ENCODE measurements around the gene TOLLIP. TPM values are rescaled to one million over a fixed set of nuclear protein-coding genes. Genes with fewer than 3 reads are reported as not detected.

Gene TOLLIP
- total and polyA plus RNA-seq, 2 of the 4 experiments (the other 2 are of a cell fraction): 19.7 to 42.9 TPM

GRCh38 chr11:1285876-1286275, 23.6 kb downstream of the TOLLIP start:
- Histone ChIP-seq H2BK5ac (ENCODE audit: low read depth, low read length, poor library complexity, severe bottlenecking) (no peak overlapping the region), H2BK15ac (ENCODE audit: low read depth, low read length) (no peak overlapping the region), H4K8ac (ENCODE audit: low read depth in 2 of 2, low read length in 2 of 2) (no peak overlapping the region), H3K4me2 (ENCODE audit: low read depth, low read length) (no peak overlapping the region), H3K14ac (replicated peaks; ENCODE audit: low read depth, low read length) (no peak overlapping the region), H3K4ac (ENCODE audit: low read depth, low read length) (no peak overlapping the region), H2BK20ac (ENCODE audit: low read depth, low read length) (no peak overlapping the region), H3K4me1 (ENCODE audit: control insufficient read depth, insufficient read depth, low read length) (no peaks in the 10 kb centered on the region), H4K5ac (ENCODE audit: low read depth, low read length) (no peak overlapping the region), H3K18ac (ENCODE audit: low read depth, low read length) (no peak overlapping the region), H3K9ac (ENCODE audit: low read depth, low read length) (no peak overlapping the region), H3K27me3 (ENCODE audit: control insufficient read depth, insufficient read depth, low read length) (no peaks in the 10 kb centered on the region), H3K27ac (ENCODE audit: insufficient read depth, low read length) (no peak overlapping the region), H4K20me1 (ENCODE audit: insufficient read depth, low read length) (peaks cover 17% of the 10 kb centered on the region), H3K23ac (ENCODE audit: low read depth, low read length) (no peak overlapping the region), H2AK5ac (ENCODE audit: low read depth, low read length) (no peak overlapping the region), H3K4me3 (ENCODE audit: insufficient read depth, low read depth, low read length) (no peak overlapping the region), H3K9me3 (ENCODE audit: control insufficient read depth, insufficient read depth, low read length) (no peaks in the 10 kb centered on the region), H3K36me3 (ENCODE audit: control insufficient read depth, insufficient read depth, low read length) (peaks cover 65% of the 10 kb centered on the region), H4K91ac (ENCODE audit: insufficient read depth, low read depth, low read length) (no peak overlapping the region), H2AFZ (replicated peaks; ENCODE audit: low read length, poor library complexity) (no peak overlapping the region), H3K56ac (ENCODE audit: extremely low read depth, insufficient read depth, low read length) (no peak overlapping the region), H2BK120ac (ENCODE audit: low read depth, low read length) (no peak overlapping the region), H2AK9ac (replicated peaks; ENCODE audit: low read depth, low read length, poor library complexity) (no peak overlapping the region), H3K9me1 (ENCODE audit: insufficient read depth, low read length) (no peaks in the 10 kb centered on the region), H3K79me1 (ENCODE audit: low read depth in 1 of 2, low read length in 2 of 2) (peaks cover 3 to 21% of the 10 kb centered on the region in 2 experiments; a peak in 2 of 4 replicates)
- CTCF ChIA-PET: no interaction called here
- in situ Hi-C loops (cut with MboI; ENCODE audit: low sequenced_read_pairs) (no loop called here), intact Hi-C loops (cut with micrococcal nuclease) (no loop called here), dilution Hi-C loops (cut with HindIII; ENCODE audit: low sequenced_read_pairs, unreplicated experiment) (no loop called here)
- BruUV-seq (replicated peaks): no TSS peak
- no peak for ATAC-seq (ENCODE audit: low read depth)
- WGBS, 2 experiments (ENCODE audit: extremely low coverage in 2 of 2, insufficient read length in 1 of 2): 93% methylated on average over 10 of the region's 17 CpGs; no CpG with 5 or more reads in 1 of the 2 experiments
- TF ChIP-seq MAFK (IDR thresholded peaks at IDR 0.05; ENCODE audit: low read depth, low read length) (no peak), CHD1 (IDR thresholded peaks at IDR 0.05; ENCODE audit: low read depth, low read length) (no peak), POLR2A (IDR thresholded peaks at IDR 0.05; ENCODE audit: low read depth, low read length) (no peak), FOS (IDR thresholded peaks at IDR 0.05; ENCODE audit: low read depth, low read length) (no peak), NFE2L2 (IDR thresholded peaks at IDR 0.05; ENCODE audit: low read depth, low read length) (no peak), USF2 (IDR thresholded peaks at IDR 0.05; ENCODE audit: low read depth, low read length) (no peak), RCOR1 (IDR thresholded peaks at IDR 0.05; ENCODE audit: insufficient replicate concordance, low read length) (no peak), RFX5 (IDR thresholded peaks at IDR 0.05; ENCODE audit: low read depth, low read length) (no peak), RAD21 (IDR thresholded peaks at IDR 0.05; ENCODE audit: low read length) (no peak), MAZ (IDR thresholded peaks at IDR 0.05; ENCODE audit: borderline replicate concordance, low read depth, low read length) (no peak), SMC3 (IDR thresholded peaks at IDR 0.05; ENCODE audit: low read depth, low read length) (no peak), CEBPB (IDR thresholded peaks at IDR 0.05; ENCODE audit: low read depth, low read length) (no peak), MXI1 (IDR thresholded peaks at IDR 0.05; ENCODE audit: borderline replicate concordance, low read depth, low read length) (no peak), CTCF (conservative IDR thresholded peaks at IDR 0.05; ENCODE audit: low read depth, low read length) (no peak)
- DNase-seq: no peak
- POLR2A ChIA-PET (ENCODE audit: unreplicated experiment): no interaction called here

Measured in IMR-90 (cell line).